Measurements from ENCODE around the gene KRTAP12-4. TPM values are rescaled to one million over a fixed set of nuclear protein-coding genes. Genes with fewer than 3 reads are reported as not detected.
"Not testable (repeated sequence)": the region's sequence is repeated elsewhere in the genome, so short reads cannot be mapped to it uniquely, and the experiment has no call there.

KRTAP12-4 gene
- total RNA-seq, 1 experiment from 2014 or later = not detected

- Mint-ChIP-seq H3K9me3 (ENCODE audit: unreplicated experiment) (peaks cover 34% of the 10 kb centered on the region), H3K27me3 (ENCODE audit: insufficient read depth, unreplicated experiment) (peaks cover 39% of the 10 kb centered on the region), H3K27ac (ENCODE audit: low read depth, unreplicated experiment) (no peak overlapping the region), H3K4me1 (ENCODE audit: insufficient read depth, unreplicated experiment) (no peaks in the 10 kb centered on the region), H3K4me3 (ENCODE audit: unreplicated experiment) (no peak overlapping the region), H3K36me3 (ENCODE audit: insufficient read depth, unreplicated experiment) (no peaks in the 10 kb centered on the region)
- intact Hi-C loops (cut with micrococcal nuclease) = no loop called here
- ChIA-PET CTCF (no interaction called here), POLR2A (no interaction called here)
- TF ChIP-seq CTCF (IDR thresholded peaks at IDR 0.05; ENCODE audit: unreplicated experiment) = no peak
- DNase-seq (ENCODE audit: unreplicated experiment) = no peak
- no TSS peak for BruUV-seq (replicated peaks)
These were observed 10.6 kb downstream of the KRTAP12-4 start for GRCh38 chr21:44643741-44644310.

DNA sequence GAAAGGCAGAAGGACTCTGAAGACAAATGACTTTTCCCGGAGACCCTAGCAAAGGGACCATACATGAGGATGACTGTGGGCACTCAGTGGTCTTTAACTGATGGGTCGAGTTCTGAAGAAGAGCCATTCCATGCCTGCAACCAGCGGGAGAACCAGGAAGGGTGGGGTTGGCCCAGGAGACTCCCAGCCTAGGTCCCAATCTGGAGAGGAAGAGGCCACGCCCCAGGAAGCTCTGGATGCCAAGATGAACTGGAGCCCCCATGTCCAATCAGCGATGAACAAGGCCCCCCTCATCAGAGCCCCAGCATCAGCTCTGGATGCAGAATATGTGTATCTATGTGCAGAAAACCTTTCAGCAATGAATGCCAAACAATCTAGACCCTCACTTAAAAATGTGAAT, 13.7 kb downstream of the KRTAP12-4 start:
- no peak overlapping the region for H3K4me3 Mint-ChIP-seq (ENCODE audit: unreplicated experiment)
- H3K27ac Mint-ChIP-seq (ENCODE audit: low read depth, unreplicated experiment) = no peak overlapping the region
- H3K4me1 Mint-ChIP-seq (ENCODE audit: insufficient read depth, unreplicated experiment) = no peaks in the 10 kb centered on the region
- peaks cover 39% of the 10 kb centered on the region for H3K27me3 Mint-ChIP-seq (ENCODE audit: insufficient read depth, unreplicated experiment)
- H3K36me3 Mint-ChIP-seq (ENCODE audit: insufficient read depth, unreplicated experiment) = no peaks in the 10 kb centered on the region
- TF ChIP-seq CTCF (IDR thresholded peaks at IDR 0.05; ENCODE audit: unreplicated experiment) = no peak
- BruUV-seq (replicated peaks) = no TSS peak
- ChIA-PET CTCF (no interaction called here), POLR2A (no interaction called here)
- DNase-seq (ENCODE audit: unreplicated experiment) = no peak
- intact Hi-C loops (cut with micrococcal nuclease) = no loop called here
- peaks cover 34% of the 10 kb centered on the region for H3K9me3 Mint-ChIP-seq (ENCODE audit: unreplicated experiment)

DNA sequence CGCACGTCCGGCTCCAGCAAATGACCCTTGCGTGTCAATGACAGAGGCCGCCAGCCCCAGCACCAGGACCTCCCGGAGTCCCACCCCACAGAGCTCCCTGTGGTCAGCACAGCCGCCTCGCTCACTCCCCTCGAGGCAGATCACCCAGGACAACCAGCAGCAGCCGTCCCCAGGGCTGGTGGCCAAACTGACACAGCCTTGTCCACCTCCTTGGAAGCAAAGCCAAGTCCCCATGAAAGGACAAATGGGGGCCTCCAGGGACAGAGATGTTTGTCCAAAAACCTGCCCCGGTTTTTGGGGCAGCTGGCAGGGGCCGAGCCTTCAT, 15.2 kb downstream of the KRTAP12-4 start:
- BruUV-seq (replicated peaks) = no TSS peak
- H3K9me3 Mint-ChIP-seq (ENCODE audit: unreplicated experiment) = peaks cover 26% of the 10 kb centered on the region
- H3K27ac Mint-ChIP-seq (ENCODE audit: low read depth, unreplicated experiment) = no peak overlapping the region
- H3K27me3 Mint-ChIP-seq (ENCODE audit: insufficient read depth, unreplicated experiment) = peaks cover 51% of the 10 kb centered on the region
- no peaks in the 10 kb centered on the region for H3K4me1 Mint-ChIP-seq (ENCODE audit: insufficient read depth, unreplicated experiment)
- intact Hi-C loops (cut with micrococcal nuclease) = no loop called here
- POLR2A ChIA-PET = no interaction called here
- H3K36me3 Mint-ChIP-seq (ENCODE audit: insufficient read depth, unreplicated experiment) = no peaks in the 10 kb centered on the region
- no peak for DNase-seq (ENCODE audit: unreplicated experiment)
- H3K4me3 Mint-ChIP-seq (ENCODE audit: unreplicated experiment) = no peak overlapping the region
- no peak for TF ChIP-seq CTCF (IDR thresholded peaks at IDR 0.05; ENCODE audit: unreplicated experiment)
- CTCF ChIA-PET = no interaction called here

DNA sequence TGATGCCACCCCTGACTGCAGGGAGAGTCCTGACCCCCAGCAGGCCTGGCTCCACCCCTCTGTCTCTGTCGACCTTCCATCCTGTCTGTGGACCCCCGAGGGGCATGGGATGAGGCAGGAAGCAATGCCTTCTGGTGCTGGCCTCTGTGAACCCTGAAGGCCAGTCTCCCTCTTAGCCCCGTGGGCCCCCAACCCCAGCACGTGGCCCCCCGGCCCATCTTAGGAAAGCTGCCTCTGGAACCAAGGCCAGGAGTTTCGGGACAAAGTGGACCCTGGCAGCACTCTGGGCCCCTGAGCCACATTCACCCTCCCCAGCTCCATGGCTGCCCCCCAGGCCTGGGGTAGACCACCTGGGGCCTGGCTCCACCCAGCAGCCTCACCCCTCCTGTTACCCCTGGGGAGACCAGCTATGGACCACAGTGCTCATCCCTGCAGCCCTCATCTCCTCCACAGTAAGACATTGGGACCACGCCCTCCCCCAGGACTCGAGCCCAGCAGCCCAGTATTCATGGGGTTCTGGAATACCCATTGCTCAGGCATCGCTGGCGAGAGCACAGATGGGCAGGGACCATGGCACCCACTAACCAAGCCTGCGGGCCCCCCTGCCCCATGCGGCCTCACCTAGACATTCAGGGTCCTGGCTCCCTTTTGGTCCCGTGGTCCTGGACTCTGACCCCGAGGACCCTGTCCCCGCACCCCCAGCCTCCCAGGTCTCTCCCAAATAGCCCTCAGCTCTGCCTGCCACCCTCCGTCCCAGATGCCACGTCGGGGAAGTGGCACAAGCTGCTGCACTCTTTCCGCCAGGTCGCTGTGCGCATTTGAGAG, 15.7 kb downstream of the KRTAP12-4 start:
- H3K36me3 Mint-ChIP-seq (ENCODE audit: insufficient read depth, unreplicated experiment); intact Hi-C loops (cut with micrococcal nuclease); CTCF ChIA-PET: not testable (repeated sequence)

GRCh38 chr21:44637851-44638348, 16.6 kb downstream of the KRTAP12-4 start:
- H3K27ac Mint-ChIP-seq (ENCODE audit: low read depth, unreplicated experiment); H3K4me3 Mint-ChIP-seq (ENCODE audit: unreplicated experiment); H3K4me1 Mint-ChIP-seq (ENCODE audit: insufficient read depth, unreplicated experiment); POLR2A ChIA-PET; intact Hi-C loops (cut with micrococcal nuclease); BruUV-seq (replicated peaks); H3K36me3 Mint-ChIP-seq (ENCODE audit: insufficient read depth, unreplicated experiment); DNase-seq (ENCODE audit: unreplicated experiment); CTCF ChIA-PET: not testable (repeated sequence)
- peaks cover 63% of the 10 kb centered on the region for H3K27me3 Mint-ChIP-seq (ENCODE audit: insufficient read depth, unreplicated experiment)
- peaks cover 31% of the 10 kb centered on the region for H3K9me3 Mint-ChIP-seq (ENCODE audit: unreplicated experiment)

More for the DNA sequence above, 15.7 kb downstream of the KRTAP12-4 start:
- Mint-ChIP-seq H3K9me3 (ENCODE audit: unreplicated experiment) (peaks cover 25% of the 10 kb centered on the region), H3K27me3 (ENCODE audit: insufficient read depth, unreplicated experiment) (peaks cover 57% of the 10 kb centered on the region)
- BruUV-seq (replicated peaks); H3K4me1 Mint-ChIP-seq (ENCODE audit: insufficient read depth, unreplicated experiment); H3K27ac Mint-ChIP-seq (ENCODE audit: low read depth, unreplicated experiment); H3K4me3 Mint-ChIP-seq (ENCODE audit: unreplicated experiment); DNase-seq (ENCODE audit: unreplicated experiment); POLR2A ChIA-PET: not testable (repeated sequence)

All from MCF 10A (cell line).